ENCODE results near the gene ADGRF1.
A peak's percentile ranks its signal among the peaks of the same experiment; 100 is the strongest.
"Not testable (repeated sequence)": the region's sequence is repeated elsewhere in the genome, so short reads cannot be mapped to it uniquely, and the experiment has no call there.

The ADGRF1 gene

DNA sequence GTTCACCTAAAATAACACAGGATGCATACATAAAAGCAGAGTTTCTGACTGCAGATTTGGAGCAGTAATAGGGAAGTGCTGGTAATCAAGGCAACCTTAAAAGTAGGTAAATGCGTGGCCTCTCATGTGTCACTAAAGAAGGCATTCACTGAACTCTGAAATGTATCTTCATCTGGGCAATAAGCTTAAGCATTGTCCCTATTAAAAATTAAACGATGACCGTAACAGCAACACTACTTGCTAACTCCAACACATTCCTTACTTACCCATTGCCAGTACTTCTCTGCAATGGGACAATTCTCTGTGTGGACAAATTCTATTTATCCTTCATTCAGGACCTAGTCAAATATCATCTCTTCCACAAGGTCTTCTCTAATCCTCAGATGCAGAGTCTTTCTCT is 19.9 kb downstream of the ADGRF1 start:
- no peak for DNase-seq (ENCODE audit: low read depth)

GRCh38 chr6:47019941-47020340 is 22.2 kb downstream of the ADGRF1 start:
- no peak for DNase-seq (ENCODE audit: low read depth)

DNA sequence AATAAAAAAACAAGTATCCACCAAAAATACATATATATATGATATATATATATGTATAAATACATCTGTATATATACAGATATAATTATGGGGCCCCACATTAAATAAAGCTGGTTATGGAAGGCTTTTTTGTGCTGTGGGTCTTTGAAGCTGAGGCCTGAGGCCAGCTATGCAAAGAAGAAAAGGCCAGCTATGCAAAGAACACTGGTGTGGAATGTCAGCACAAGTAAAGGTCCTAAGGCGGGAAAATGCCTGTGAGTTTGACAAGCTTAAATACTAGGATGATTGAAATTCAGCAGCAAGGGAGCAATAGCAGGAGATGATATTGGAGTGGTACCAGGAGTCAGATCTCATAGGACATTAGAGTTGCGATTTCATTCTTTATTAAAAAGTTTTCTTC is 25.2 kb downstream of the ADGRF1 start:
- DNase-seq (ENCODE audit: low read depth): no peak

DNA sequence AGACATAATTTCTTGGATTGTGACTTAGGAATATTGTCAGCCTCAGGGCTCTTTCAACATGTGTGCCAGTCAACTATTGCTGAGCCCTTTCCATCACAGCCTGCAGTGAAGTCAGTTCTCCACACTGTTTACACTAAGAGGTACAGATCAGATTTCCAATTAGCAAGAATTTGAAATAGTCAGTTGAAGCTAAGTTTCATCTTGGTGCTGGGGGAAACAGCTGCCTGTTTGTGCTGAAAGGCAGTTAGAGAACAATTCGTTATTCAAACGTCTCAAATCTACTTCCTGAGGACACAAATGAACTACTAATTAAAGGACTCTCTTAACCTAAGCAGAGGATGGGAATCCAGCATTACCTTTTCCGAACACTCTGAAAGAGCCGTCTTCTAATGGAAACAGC is 25.9 kb downstream of the ADGRF1 start:
- DNase-seq (ENCODE audit: low read depth): no peak

DNA sequence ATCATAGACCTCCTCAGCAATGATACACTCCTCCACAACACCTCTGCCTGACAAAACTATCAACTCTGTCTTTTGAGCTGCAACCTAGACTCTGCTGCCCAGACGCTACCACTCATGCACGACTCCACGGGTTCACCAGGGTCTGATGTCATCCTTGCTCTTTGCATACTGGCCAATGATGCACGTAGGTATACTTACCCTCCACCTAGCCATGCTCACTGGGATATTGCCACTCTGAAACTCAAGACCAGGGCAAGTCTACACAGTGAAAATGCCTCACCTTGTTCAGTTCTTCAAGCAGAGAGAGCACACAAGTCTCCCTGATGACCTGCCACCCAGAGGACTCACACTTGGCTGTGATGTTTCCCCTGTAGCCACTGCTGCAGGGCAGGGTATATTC is 27.7 kb downstream of the ADGRF1 start:
- no peak for DNase-seq (ENCODE audit: low read depth)

DNA sequence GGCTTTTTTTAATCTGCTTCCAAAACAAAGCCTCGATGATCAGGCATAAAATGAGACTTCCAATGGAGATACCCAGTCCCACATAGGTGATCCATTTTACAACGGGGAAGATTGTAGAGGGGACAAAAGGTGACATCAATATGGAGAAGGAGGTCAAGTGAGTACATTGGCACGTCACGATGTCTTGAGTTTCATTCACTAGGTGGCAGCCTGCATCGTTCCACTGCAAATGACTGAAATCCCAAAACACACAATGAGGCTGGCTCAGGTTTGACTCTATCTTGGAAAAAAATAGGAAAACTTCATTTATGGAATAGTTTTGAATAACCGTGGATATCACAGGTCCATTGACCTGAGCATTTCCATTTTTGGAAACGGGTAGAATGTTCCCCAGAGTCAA is 32.5 kb downstream of the ADGRF1 start:
- DNase-seq (ENCODE audit: low read depth): no peak

DNA sequence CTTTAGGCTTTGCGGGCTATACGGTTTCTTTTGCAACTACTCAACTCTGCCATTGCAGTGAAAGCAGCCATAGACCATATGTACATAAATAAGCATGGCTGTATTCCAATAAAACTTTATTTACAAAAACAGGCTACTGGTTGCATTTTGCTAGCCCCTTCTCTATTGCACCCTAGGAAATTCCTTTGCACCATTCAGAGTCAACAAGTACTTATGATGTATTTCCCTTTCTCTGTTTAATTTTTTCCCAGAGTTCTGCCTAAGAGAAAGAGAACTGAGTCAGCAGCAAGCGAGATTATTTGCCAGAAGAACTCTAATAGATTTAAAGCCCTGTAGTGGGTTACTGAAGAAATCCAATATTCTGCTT is 33.8 kb downstream of the ADGRF1 start:
- DNase-seq (ENCODE audit: low read depth): no peak

DNA sequence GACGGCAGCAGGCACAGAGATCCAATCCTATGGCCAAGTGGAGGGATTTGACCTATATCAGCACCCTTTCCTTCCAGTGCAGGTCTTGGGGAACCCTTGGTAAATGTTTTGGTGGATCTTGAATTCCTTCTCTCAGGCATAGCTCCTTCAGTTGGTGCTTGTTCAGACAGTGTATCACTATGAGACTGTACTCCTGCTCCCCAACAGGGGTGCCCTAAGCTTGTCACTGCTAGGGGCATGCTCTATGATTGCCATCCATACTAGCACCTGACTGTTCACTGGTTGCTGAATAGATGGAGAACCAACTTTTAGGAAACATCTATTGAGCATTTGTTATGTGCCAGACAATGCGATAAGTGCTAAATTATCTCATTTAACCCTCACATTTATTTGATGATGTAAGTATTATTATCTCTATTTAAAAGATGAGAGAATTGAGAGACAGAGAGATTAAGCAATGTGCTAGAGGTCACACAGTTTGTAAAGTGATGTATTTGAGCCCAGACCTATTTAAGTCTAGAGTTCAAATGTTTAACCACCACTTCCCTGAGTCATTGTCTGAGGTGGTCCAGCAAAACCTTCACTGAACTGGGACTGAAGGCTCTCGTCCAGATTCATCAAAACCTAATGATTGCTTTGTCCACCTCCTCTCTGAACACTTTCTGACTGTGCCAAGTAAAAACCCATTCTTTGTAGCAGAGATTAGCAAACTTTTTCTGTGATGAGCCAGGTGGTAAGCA is 34.3 kb downstream of the ADGRF1 start:
- DNase-seq (ENCODE audit: low read depth): no peak

- no peak for DNase-seq (ENCODE audit: low read depth)
Observed at GRCh38 chr6:47005486-47005885, 36.6 kb downstream of the ADGRF1 start.

GRCh38 chr6:47004463-47004862 is 37.7 kb downstream of the ADGRF1 start:
- DNase-seq (ENCODE audit: low read depth): no peak

DNA sequence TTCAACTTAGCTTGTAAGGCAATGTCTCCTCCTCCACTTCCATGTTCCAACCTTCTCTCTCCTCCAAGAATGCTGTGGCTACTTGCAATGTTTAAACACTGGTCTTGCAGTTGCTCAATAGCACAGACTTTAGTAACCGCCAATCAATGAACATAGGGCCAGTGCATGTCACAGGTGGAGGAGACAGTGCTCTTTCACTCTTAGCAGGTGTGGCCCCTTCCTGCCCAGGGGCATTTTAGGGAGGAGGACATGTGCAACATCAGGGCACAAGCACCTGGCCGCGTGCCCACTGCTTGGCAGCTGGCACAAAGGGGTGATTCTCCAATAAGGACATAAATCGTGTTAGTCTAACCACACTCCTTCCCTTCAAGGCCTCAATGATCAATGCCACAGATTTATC is 41.3 kb downstream of the ADGRF1 start:
- DNase-seq (ENCODE audit: low read depth): no peak

DNA sequence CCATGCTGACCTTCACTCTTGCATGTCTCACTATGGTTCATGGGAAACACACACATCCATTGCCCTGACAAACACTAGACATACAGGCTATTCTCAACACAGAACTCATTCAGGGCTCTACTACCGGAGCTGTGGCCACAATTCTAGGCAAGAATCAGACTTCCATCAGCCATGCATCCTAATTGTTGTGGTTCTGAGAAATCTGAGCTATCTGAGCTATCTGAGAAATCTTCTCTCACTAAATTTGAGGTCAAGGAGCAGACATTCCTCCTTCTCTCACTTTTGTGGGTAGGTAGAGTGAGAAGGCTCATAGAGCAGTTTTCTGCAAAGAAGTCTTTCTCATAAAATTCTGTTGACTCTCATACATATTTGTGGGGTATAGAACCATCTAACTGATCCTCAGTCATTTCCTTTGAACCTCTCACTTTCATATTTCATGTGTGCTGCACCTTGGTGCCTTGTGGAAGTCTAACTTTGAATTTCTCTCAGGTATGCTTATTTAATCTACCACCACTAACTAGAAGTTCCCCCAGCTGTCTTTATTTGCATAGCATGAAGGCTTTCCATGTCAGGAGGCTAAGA is 43.6 kb downstream of the ADGRF1 start:
- no peak for DNase-seq (ENCODE audit: low read depth)

DNA sequence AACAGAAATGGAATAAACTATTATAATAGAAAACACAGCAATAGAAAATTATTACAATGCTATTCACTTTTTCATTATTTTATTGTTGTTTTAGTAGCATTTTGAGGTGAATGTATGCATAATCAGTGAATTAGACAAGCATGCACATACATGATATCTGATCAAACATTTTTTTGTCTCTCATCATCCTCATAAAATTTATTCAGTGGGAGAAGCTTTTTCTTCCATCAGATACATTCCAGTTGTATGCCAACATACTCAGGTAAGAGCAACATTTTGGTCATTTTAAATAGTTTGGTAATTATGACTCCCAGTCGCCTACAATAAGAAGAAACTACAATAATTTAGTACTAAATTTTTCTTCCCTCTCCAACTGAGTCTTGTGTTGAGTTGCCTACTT is 44.5 kb downstream of the ADGRF1 start:
- DNase-seq (ENCODE audit: low read depth): no peak

DNA sequence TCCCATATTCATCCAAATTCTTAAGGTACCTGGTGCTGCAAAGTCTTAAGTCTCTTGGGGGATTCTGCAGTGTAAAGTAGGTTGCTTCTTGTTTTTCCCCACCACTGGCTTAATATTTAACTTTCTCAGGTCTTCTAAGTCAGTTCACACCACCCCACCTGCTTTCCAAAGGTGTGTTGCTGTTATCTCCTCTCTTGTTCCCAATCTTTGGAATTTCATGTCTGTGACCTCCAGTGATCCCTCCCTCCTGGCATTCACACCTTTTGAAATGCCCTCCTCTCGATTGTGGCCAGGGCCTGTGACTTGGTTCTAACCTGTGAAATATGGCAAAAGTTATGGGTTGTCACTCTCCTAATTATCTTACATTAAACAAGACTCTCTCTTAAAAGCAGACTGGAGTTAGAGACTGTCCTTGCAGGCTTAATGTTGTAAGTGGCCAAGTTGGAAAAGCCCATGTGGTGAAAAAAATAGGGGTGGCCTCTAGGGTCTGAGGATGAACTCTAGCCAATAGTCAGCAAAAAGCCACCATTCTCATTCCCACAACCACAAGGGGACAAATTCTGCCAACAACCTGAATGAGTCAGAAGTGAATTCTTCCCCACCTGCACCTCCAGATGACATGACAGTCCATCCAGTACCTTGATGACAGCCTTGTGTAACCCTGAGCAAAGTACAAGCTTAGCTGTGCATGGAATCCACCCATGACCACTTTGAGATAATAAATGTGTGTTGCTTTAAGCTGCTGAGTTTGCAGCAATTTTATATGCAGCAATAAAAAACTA is 45.1 kb downstream of the ADGRF1 start:
- no peak for DNase-seq (ENCODE audit: low read depth)

GRCh38 chr6:46994933-46995332 is 47.2 kb downstream of the ADGRF1 start:
- DNase-seq (ENCODE audit: low read depth): no peak

GRCh38 chr6:46993846-46994245 is 48.3 kb downstream of the ADGRF1 start:
- DNase-seq (ENCODE audit: low read depth): no peak

- DNase-seq (ENCODE audit: low read depth): not testable (repeated sequence)
Observed at GRCh38 chr6:46992391-46992790, 49.7 kb downstream of the ADGRF1 start.

- DNase-seq (ENCODE audit: low read depth): peak; percentile 21
Observed at GRCh38 chr6:46990818-46991510, 51.2 kb downstream of the ADGRF1 start.

DNA sequence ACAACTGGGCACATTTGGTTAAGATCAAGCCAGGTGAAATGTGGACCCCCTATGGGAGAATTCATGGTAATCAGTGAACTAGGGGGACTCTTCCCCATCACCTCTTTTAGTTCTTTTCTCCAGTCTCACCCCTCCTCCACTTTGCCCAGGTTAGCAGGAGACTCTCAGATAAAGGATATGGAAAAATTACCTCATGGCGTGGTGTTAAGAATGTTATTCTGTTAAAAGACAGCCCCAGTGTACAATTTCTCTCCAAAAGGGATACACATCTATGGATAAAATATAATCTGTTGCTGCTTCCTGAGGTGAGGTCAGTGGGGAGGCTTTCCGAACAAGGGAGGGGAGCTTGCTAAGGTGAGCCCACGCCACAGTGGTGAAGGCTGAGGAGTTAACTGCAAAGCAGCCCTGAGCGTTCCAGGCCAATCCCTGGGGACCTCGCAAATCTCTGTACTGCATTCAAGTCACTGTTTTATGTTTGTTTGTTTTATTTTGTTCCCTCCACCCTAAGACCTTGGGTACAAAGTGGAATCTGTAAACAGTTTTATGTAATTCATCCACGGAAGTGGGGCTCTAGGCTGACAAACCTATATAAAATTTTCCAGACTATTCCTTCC is 52.0 kb downstream of the ADGRF1 start:
- no peak for DNase-seq (ENCODE audit: low read depth)

DNA sequence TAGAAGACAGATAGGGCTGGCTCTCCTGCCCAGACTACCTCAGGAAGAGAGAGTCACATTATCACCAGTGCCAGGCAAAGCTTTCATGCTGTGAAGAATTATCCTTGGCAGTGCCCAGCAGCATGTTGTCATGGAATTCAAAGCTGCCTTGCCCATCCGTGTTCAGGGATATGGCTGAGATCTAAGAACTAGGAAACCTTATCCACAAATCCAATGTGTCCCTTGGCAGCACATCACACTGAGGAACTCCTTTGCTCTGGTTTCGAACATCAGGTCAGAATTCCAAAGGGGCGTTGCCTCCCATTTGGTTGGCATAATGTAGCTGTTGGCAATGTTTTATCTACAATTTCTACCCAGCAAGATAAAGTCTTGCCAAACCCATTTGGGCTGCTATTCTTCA is 52.7 kb downstream of the ADGRF1 start:
- no peak for DNase-seq (ENCODE audit: low read depth)

- no peak for DNase-seq (ENCODE audit: low read depth)
Observed at GRCh38 chr6:46985943-46986342, 56.2 kb downstream of the ADGRF1 start.

- no peak for DNase-seq (ENCODE audit: low read depth)
Observed at GRCh38 chr6:46983007-46983411, 59.1 kb downstream of the ADGRF1 start.
